GM21360 (cell line): Measurements from ENCODE around the gene LRCH2.
"Not testable (repeated sequence)": the region's sequence is repeated elsewhere in the genome, so short reads cannot be mapped to it uniquely, and the experiment has no call there.

Source experiments
- ATAC-seq: cut with Tn5 transposase; IDR thresholded peaks from one replicate; pipeline ENCODE4 v1.9.1; 2021; ENCODE audit warnings: mild to moderate bottlenecking, moderate library complexity; ENCODE audit not compliant: unreplicated experiment

Gene LRCH2

DNA sequence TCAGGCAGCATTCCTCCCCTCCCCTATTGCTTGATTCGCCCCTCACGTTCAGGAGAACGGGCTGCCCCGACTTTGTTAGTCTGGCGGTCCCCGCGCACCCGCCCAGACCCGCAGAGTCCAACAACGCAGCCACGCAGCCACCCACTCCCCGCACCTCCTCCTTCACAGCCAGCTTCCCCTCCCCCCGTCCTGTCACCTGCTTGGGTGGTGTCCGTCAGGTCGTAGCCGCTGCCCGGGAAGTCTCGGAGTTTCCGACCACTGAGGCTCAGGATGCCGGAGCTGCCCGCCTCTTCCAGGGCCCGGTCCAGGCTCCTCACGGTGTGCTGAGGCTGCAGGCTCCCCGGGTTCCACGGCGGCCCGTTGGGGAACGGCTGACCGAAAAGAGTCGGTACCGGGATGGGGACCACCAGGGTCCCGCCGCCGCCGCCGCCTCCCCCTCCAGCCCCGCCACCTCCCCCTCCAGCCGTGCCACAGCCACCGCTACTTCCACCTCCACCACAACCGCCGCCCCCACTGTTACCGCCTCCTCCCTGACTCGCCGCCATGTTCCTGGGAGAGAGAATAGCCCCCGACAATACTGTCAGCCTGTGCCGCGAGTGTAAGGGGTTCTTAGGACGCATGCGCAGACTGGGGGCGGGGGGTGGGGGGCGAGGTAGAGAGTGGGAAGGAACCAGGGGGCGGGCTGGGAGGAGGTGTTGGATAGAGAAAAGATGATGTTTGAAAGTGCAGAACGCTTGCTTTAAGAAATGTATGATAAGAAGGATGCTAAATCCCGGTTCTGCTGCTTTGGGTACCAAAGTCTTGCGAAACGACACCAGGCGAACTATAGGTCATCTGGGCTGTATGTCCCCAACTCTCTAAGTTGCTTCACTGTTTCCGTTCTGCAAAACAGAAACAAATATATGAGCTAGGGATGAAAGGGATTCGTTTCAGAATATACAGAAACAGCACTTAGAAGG lies at the start of gene LRCH2:
LRCH2 (minus strand) TSS at position 600 of the 959 bp plus-strand sequence; CDS start at position 545, 55 bp downstream.
- ATAC-seq, result no peak

DNA sequence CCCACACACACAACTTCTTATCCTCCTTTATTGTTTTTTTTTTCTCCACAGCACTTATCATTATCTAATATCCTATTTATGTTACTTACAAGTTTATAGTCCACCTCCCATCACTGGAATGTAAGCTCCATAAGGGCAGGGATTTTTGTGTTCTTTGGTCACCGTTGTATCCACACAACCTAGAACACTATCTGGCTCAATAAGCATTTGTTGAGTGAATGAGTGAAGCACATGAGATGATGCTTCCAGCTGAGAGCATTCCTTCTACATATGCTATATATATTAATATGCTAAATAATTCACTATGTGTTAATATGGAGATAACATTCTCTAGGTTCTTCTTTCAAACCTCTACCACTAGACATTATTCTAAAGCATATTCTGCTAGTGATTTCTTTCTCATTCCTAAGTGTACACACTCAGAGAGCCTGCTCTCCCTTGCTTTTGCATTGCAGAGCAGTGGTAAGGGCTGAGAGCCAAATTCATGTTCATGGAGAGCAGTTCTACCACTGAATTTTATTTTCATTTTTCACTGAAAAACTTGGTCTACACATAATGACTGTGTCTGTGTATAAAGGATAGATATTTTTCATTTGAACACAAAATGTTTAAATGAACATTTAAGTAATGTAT lies 35.3 kb upstream of the LRCH2 start:
- no peak for ATAC-seq

DNA sequence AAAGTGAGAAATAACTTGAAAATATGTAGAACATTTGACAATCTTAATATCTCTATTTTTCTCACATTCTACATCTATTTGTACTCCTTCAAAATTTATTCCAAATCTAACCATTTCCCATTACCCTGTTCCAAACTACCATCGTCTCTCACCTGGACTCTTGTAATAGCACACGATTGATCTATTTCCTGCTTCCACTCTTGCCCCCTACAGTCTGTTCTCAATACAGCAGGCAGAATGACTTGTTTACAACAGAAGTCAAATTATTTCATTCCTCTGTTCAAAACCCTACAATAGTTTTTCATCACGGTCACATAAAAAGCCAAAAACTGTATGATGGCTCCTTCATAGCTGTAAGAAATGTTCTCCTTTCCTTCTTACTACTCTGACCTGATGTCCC lies 34.5 kb upstream of the LRCH2 start:
- no peak for ATAC-seq

DNA sequence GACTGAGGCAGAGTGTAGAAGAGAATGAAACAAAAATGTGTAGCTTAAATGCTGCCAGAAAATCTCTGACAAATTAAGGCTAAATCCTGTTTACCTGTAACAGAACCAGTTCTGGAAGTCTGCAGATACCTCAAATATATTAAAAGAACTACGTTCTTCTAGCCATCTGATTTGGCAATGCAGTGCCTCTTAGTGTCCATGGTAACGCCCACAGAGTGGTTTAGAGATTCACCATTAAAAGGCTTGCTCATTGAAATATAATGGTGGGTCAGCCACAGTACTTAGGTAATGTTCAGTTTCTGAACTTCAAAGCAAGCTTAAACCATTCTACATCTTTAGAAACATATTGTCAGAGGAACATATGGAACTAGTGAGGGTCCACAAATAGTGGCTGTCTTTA lies 32.4 kb upstream of the LRCH2 start:
- ATAC-seq, result no peak

DNA sequence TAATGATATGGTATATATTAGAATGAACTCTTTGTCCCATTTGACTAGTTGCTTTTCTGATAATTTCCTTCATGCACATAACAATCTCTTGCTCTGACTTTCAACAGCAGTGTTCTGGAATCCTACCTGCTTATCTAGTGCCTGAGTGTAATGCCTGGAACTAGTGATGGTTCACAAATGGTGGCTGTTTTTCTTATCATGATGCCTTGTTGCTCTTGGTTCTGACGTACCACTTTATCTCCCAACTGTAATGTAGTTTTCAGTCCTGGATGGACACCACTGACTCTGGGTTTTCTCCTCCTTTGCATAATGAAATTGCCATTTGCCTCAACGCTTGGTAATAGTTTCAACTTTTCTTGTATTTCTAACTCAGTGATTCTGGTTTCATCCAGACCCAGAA lies 30.1 kb upstream of the LRCH2 start:
- ATAC-seq, result no peak

DNA sequence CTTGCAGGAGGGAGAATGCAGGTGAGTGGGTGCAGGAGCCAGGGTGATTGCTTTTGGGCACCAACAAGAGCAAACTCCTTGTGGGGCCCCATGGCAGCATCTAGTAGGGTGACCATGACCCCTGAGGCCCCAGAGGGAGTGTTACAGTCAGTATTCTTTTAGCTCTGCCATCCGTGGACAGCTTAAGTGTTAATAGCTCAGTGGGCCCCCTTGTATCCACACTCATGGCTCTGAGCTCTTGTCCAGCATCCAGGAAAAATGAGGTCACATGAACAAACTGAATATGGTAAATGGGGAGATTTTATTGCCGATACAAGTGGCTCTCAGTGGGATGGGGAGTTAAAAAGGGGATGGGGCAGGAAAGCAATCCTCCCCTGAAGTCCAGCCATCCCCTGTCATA lies 27.3 kb upstream of the LRCH2 start:
- no peak for ATAC-seq

DNA sequence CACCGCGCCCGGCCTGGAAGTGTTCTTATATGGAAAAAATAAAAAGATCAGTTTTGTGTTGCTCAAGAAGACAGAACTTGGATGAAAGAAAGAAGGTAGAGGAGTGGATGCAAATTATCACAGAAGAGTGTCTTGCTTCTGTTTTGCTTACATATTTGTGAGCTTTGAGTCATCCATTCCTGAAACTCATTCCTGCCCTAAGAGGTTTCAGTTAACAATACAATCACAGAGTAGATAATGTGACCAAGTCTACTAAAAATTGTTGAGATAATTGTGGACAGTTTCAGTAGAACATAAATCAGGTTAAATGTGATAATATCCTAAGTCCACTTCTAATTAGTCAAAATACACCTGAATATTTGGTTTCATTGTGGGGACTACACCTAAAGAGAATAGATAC lies 26.4 kb upstream of the LRCH2 start:
- ATAC-seq, result no peak

GRCh38 chrX:115259238-115259875 lies 25.5 kb upstream of the LRCH2 start:
- ATAC-seq, result no peak

DNA sequence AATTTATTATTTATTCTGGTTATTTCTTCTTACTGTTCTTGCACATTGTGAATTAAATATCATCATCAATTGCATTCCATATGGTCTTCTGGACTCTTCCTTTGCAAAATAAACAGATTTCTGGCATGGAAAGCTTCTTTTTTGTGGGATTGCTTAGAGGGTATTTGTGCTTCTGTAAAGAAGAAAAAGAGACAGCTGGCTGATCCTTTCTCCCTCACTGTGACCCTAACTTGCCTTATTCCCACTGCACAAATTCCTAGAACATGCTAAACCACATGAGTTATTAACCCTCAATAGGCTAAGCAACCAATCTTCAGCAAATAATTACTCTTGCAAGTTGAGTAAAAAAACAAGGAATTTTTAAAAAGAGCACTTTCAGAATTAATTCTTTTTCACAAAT lies 23.8 kb upstream of the LRCH2 start:
- no peak for ATAC-seq

DNA sequence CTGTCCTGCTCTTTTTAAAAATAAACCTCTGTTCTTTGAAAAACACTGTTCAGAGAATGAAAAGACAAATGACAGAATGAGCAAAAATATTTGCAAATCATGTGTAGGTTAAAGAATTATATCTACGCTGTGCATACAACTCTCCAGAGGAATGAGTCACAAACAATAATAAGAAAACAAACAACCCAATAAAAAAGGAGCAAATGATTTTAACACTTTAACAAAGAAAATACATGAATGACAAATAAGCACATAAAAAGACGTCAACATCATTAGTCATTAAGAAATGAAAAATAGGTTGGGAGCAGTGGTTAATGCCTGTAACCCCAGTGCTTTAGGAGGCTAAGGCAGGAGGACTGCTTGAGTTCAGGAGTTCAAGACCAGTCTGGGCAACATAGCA lies 21.1 kb upstream of the LRCH2 start:
- no peak for ATAC-seq

DNA sequence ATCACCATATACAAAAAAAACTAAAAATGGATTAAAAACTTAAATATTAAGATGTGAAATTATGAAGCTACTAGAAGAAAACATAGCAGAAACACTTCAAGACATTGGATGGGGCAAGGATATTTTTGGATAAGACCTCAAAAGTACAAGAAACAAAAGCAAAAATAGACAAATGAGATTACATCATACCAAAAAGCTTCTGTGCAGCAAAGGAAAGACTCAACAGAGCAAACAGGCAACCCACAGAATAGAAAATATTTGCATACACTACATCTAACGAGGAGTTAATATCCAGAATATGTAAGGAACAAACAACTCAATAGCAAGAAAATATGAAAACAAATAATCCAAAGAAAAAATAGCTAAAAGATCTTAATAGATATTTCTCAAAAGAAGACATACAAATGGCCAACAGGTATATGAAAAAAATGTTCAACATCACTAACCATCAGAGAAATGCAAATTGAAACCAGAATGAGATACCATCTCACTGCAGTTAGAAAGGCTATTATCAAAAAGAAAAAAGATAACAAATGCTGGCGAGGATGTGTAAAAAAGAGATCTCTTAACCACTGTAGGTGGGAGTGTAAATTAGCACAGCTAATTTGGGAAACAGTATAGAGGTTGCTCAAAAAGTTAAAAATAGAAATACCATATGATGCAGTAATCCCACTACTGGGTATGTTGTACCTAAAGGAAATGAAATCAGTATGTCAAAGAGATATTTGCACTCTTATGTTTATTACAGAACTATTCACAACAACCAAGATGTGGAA lies 17.8 kb upstream of the LRCH2 start:
- ATAC-seq, result peak; percentile 86

- ATAC-seq, result no peak
Measured at GRCh38 chrX:115237056-115237455, 3.2 kb upstream of the LRCH2 start.

DNA sequence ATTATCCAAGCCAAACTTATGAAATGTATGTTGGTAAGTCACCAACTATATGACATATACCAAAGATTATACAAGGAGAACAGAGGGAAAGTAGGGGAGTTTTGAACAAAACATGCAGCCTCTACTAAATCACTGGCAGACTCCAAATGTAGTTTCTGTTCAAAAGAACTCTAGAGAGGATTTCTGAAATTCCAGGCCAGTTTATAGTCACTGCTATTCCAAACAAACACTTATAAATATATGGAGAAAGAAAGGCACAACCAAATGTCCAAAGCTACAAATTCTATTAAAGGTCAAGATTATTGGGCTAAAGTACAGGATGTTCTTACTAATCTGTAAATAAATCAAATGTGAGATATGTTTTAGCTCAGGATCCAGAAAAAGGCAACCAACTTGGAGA lies 2.7 kb upstream of the LRCH2 start:
- no peak for ATAC-seq

DNA sequence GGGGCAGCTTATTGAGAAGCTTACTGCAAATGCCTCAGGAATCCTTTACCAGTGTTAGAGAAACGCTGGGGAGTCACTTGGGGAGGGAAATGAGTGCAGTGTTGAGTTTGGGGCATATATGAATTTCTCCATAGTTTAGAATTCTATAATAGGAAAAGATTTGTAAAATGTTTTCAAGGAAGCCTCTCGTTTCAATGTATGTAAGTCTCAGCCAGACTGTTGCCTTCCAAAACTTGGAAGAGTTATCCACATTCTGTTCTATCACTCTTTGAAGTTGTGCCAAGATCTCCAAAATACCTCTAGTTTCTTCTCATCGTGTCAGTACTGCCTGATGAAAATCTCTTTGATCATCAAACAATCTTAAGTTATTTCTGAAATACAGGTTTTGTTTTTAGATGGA lies 565 bp upstream of the LRCH2 start:
- ATAC-seq, result no peak

- ATAC-seq, result no peak
Measured at GRCh38 chrX:115232933-115233496, 881 bp downstream of the LRCH2 start.

DNA sequence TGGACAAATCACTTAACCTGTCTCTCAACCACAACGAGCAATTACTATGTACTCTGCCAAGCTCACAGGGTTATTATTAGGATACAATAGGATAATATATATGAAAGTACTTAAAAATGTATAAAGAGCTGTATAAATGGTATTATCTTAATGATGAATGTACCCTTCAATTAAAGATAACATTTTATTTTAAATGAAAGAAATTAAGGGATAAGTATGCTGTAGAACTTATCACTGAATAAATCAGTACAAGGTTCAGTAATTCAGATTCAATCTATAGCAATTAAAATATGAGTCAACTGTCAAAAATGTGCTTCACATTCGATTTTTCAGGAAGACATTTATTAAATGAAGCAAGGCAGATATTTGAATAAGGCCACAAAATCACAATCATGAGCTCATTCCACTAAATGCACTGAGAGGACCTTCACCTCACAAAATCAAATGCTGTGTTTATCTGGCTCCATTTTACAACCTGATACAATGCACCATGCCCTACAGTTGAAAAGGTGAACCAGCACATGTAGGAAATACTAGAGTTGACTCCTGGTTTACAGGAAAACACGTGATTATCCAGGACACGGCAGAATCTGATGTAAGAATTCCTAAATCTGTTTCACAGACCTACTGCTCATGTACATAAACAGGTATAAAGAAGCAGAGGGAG lies 4.4 kb downstream of the LRCH2 start:
- ATAC-seq, result no peak

DNA sequence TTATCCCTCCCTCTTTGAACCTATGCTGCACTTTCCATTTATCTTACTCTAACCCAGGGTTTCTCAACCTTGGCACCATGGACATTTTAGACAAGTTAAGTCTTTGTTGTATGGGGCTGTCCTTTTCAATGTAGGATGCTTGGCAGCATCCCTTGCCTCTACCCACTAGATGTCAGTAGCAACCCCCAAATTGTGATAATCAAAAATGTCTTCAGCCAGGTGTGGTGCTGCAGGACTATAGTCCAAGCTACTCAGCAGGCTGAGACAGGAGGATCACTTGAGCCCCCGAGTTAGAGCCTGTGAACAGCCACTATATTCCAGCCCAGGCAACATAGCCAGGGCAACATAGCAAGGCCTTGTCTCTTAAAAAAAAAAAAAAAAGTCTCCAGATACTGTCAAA lies 7.0 kb downstream of the LRCH2 start:
- peak; percentile 76 for ATAC-seq

DNA sequence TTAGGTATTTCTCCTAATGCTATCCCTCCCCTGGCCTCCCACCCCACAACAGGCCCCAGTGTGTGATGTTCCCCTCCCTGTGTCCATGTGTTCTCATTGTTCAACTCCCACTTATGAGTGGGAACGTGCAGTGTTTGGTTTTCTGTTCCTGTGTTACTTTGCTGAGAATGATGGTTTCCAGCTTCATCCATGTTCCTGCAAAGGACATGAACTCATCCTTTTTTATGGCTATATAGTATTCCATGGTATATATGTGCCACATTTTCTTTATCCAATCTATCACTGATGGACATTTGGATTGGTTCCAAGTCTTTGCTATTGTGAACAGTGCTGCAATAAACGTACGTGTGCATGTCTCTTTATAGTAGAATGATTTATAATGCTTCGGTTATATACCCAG lies 16.6 kb downstream of the LRCH2 start:
- ATAC-seq, result not testable (repeated sequence)

GRCh38 chrX:115214605-115215004 lies 19.3 kb downstream of the LRCH2 start:
- no peak for ATAC-seq

- no peak for ATAC-seq
Measured at GRCh38 chrX:115214151-115214550, 19.7 kb downstream of the LRCH2 start.
